ENCODE measurements around the gene KNOP1.

DNA sequence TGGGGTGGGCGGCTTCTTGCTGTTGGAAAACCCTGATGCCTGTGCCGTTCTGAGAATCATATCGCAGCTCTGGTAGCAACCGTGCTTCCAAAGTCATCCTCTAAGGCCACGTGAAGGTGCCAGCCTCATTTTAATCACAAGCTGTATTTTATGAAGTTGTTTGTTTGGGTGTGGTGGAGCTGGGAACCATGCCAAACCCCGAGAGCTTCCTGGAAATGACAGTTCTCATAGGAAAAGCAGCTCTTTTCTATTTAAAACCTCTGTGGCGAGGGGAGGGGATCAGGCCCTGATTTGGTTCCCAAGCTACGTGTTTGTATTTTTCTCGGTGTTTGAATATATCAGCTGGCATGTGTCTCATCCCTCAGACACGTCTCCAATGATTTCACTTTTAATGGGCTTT, 21.7 kb downstream of the KNOP1 start:
- no peak for TF ChIP-seq EZH2 (IDR thresholded peaks at IDR 0.05; ENCODE audit: borderline replicate concordance, low read depth, low read length, poor library complexity, severe bottlenecking)
- no peak for TF ChIP-seq CTCF (conservative IDR thresholded peaks at IDR 0.05; ENCODE audit: low read depth, low read length)

All from A673 (cell line).